K562 (cell line): ENCODE measurements around the gene MED29. TPM values are rescaled to one million over a fixed set of nuclear protein-coding genes. Genes with fewer than 3 reads are reported as not detected.
A peak's percentile ranks its signal among the peaks of the same experiment; 100 is the strongest.

Source experiments
- ATAC-seq: fragments of 200-7000 bp; cut with Tn5 transposase; 3 replicates; pipeline ENCODE4 v1.9.1; 2020; ENCODE audit warnings: moderate library complexity
- BruUV-seq: library from RNA; stranded (reverse); fragments of 400-500 nt; replicated peaks from 2 replicates; lab custom pipeline; 2021; lab: Mats Ljungman, UMichigan
- CTCF ChIA-PET: fragments of 300-600 bp; formaldehyde crosslinking; extraction: SDS; loops from one replicate; lab custom pipeline; 2021; ENCODE audit warnings: low intra/inter-chr PET ratio; lab: Yijun Ruan, JAX
- POLR2A ChIA-PET: fragments of 300-600, 350-650 bp; sonication (Branson Sonifier 250); formaldehyde crosslinking; extraction: SDS; loops from one replicate; lab custom pipeline; 2021; ENCODE audit warnings: antibody characterized with exemption, inconsistent platforms; lab: Yijun Ruan, JAX
- DNase-seq, 4 experiments: peaks; one replicate each; pipeline versions ENCODE4 v3.0.0 to v3.0.0-alpha.2; 2011 to 2018; ENCODE audit warnings: low spot score in 3 of 4, mixed read lengths in 3 of 4; ENCODE audit errors: extremely low read depth in 1 of 4
- FAIRE-seq: peaks from 2 replicates; lab custom pipeline; 2011; peaks lifted over from hg19 to GRCh38; lab: Jason Lieb, UNC
- H2AFZ ChIP-seq: 2 replicates; pipeline ENCODE4 v1.6.0; 2011; ENCODE audit warnings: low read depth, low read length, control low read depth, inconsistent platforms
- H3K27ac ChIP-seq: fragments of 200-600 bp; 3 replicates; pipeline ENCODE4 v1.8.0; 2011; ENCODE audit warnings: low read depth, mild to moderate bottlenecking, control low read depth, inconsistent platforms, low read length, moderate library complexity, mixed read lengths; ENCODE audit errors: extremely low read depth
- H3K27me3 ChIP-seq, 2 experiments: fragments of 300-600 bp in 1 of 2; 2 replicates in 1 of 2; 3 replicates in 1 of 2; pipeline versions ENCODE4 v1.6.0 to v1.8.0; 2011; ENCODE audit warnings: inconsistent platforms in 2 of 2, low read length in 2 of 2, mild to moderate bottlenecking in 1 of 2, mixed read lengths in 1 of 2, moderate library complexity in 1 of 2; ENCODE audit not compliant: control insufficient read depth in 2 of 2, insufficient read depth in 2 of 2
- H3K36me3 ChIP-seq: fragments of 300-600 bp; 3 replicates; pipeline ENCODE4 v1.8.0; 2011; ENCODE audit warnings: mild to moderate bottlenecking, low read length, inconsistent platforms; ENCODE audit not compliant: control insufficient read depth, insufficient read depth
- H3K4me1 ChIP-seq, 2 experiments: fragments of 200-600 bp in 1 of 2; replicated peaks in 1 of 2; 2 replicates in 1 of 2; 3 replicates in 1 of 2; pipeline versions ENCODE4 v1.5.1 to v1.8.0; 2011; ENCODE audit warnings: inconsistent platforms in 2 of 2, low read length in 2 of 2, mild to moderate bottlenecking in 1 of 2, mixed read lengths in 1 of 2, moderate library complexity in 1 of 2; ENCODE audit not compliant: control insufficient read depth in 2 of 2, insufficient read depth in 2 of 2
- H3K4me2 ChIP-seq: 2 replicates; pipeline ENCODE4 v1.6.1; 2011; ENCODE audit warnings: low read length, control low read depth, inconsistent platforms, mixed read lengths; ENCODE audit not compliant: insufficient read depth
- H3K4me3 ChIP-seq: fragments of 200-600 bp; sonication (generic), shearing (Covaris generic); 2 replicates; pipeline ENCODE4 v1.5.1; 2016; ENCODE audit warnings: control low read depth, inconsistent platforms
- H3K79me2 ChIP-seq: fragments of 200-600 bp; 3 replicates; pipeline ENCODE4 v1.8.0; 2011; ENCODE audit warnings: low read length, inconsistent platforms; ENCODE audit not compliant: control insufficient read depth, insufficient read depth
- H3K9ac ChIP-seq, 2 experiments: 2 replicates each; pipeline versions ENCODE4 v1.6.0 to v1.6.1; 2011; ENCODE audit warnings: low read depth in 2 of 2, low read length in 2 of 2, control low read depth in 1 of 2, inconsistent platforms in 1 of 2, mild to moderate bottlenecking in 1 of 2, mixed read lengths in 1 of 2; ENCODE audit not compliant: insufficient read depth in 1 of 2
- H3K9me1 ChIP-seq: one replicate; pipeline ENCODE4 v1.6.0; 2011; ENCODE audit warnings: inconsistent platforms, mild to moderate bottlenecking, low read length, moderate library complexity; ENCODE audit not compliant: control insufficient read depth, insufficient read depth
- H3K9me3 ChIP-seq: replicated peaks from 2 replicates; pipeline ENCODE4 v1.5.1; 2011; ENCODE audit warnings: low read depth, low read length, inconsistent platforms; ENCODE audit not compliant: control insufficient read depth, insufficient read depth
- H4K20me1 ChIP-seq: replicated peaks from 2 replicates; pipeline ENCODE4 v1.6.1; 2011; ENCODE audit warnings: low read length, inconsistent platforms, mixed read lengths; ENCODE audit not compliant: control insufficient read depth, insufficient read depth
- ARNT ChIP-seq, 2 experiments: fragments of 450-650 bp; IDR thresholded peaks; 2 replicates each; pipeline ENCODE4 v1.6.1; 2016; ENCODE audit warnings: mild to moderate bottlenecking in 1 of 2
- KAT7 ChIP-seq: sonication (generic); formaldehyde crosslinking; IDR thresholded peaks from 2 replicates; pipeline ENCODE4 v1.8.0; 2022; ENCODE audit warnings: missing genetic modification reagents, mild to moderate bottlenecking, borderline replicate concordance
- KLF16 ChIP-seq: IDR thresholded peaks from 2 replicates; pipeline ENCODE4 v1.6.1; 2016; ENCODE audit warnings: antibody characterized with exemption
- MBD2 ChIP-seq: sonication (generic); IDR thresholded peaks from 2 replicates; pipeline ENCODE4 v1.6.1; 2016; ENCODE audit warnings: low read depth, borderline replicate concordance
- MIER1 ChIP-seq: fragments of 450-650 bp; IDR thresholded peaks from 2 replicates; pipeline ENCODE4 v1.6.1; 2016; ENCODE audit warnings: antibody characterized with exemption, mild to moderate bottlenecking, low read depth
- NCOR1 ChIP-seq: fragments of 450-650 bp; IDR thresholded peaks from 2 replicates; pipeline ENCODE4 v1.6.1; 2016; ENCODE audit warnings: mild to moderate bottlenecking, moderate library complexity
- PHTF2 ChIP-seq: fragments of 250-450 bp; sonication (Bioruptor Pico); IDR thresholded peaks from 2 replicates; pipeline ENCODE4 v1.5.0; 2021; ENCODE audit warnings: mild to moderate bottlenecking
- RFX5 ChIP-seq: IDR thresholded peaks from 2 replicates; pipeline ENCODE4 v1.6.1; 2011; ENCODE audit warnings: low read depth, mild to moderate bottlenecking, improper control_type of control experiment, low read length
- SMAD4 ChIP-seq: fragments of 250-450 bp; sonication (Bioruptor Pico); conservative IDR thresholded peaks from 2 replicates; pipeline ENCODE4 v1.8.0; 2021; ENCODE audit warnings: inconsistent platforms, mild to moderate bottlenecking, moderate library complexity
- TAL1 ChIP-seq: fragments of 450-650 bp; IDR thresholded peaks from 2 replicates; pipeline ENCODE4 v1.6.1; 2016; ENCODE audit warnings: mild to moderate bottlenecking
- ZNF431 ChIP-seq: sonication (generic); formaldehyde crosslinking; IDR thresholded peaks from 2 replicates; pipeline ENCODE4 v1.8.0; 2022; ENCODE audit warnings: mild to moderate bottlenecking, missing genetic modification reagents
- ZNF830 ChIP-seq: fragments of 250-450 bp; sonication (Bioruptor Pico); IDR thresholded peaks from 2 replicates; pipeline ENCODE4 v1.5.0; 2021; ENCODE audit warnings: mild to moderate bottlenecking
- WGBS: fragments of 100-300 bp; shearing (Covaris generic); methylation state at CpG from one replicate; pipeline ENCODE4 v1.1.6; 2016; ENCODE audit warnings: low coverage, mixed read lengths; ENCODE audit not compliant: insufficient coverage; ENCODE audit errors: missing lambda C conversion rate; 5-methylcytosine and 5-hydroxymethylcytosine counted together
- in situ Hi-C: fragments of 300-500 bp; cut with MboI; formaldehyde crosslinking; loops from 4 replicates; pipeline ENCODE4 v1.15.0; 2018; ENCODE audit warnings: inconsistent platforms, mixed read lengths
- intact Hi-C: fragments of 100-400 bp; cut with micrococcal nuclease; formaldehyde crosslinking; loops from 2 replicates; pipeline ENCODE4 v1.14.2; 2022
- polyA plus RNA-seq, 8 experiments: library from polyadenylated mRNA; depleted of rRNA in 4 of 8; stranded (reverse) in 5 of 8; unstranded in 3 of 8; fragments of >200 nt; fragmentation: Nextera tagmentation in 2 of 8; fragmentation: Illumina TruSeq in 1 of 8; extraction: Ambion mirVana in 2 of 8; extraction: Trizol in 1 of 8; gene quantifications; 2 replicates each; pipeline versions ENCODE4 v1.2.1 to v1.2.3, GENCODE V29; 2011 to 2014; ENCODE audit warnings: inconsistent platforms in 1 of 8, missing spikeins in 1 of 8
- total RNA-seq, 7 experiments: library from RNA; depleted of rRNA in 6 of 7; stranded (reverse); fragments of >200 nt in 6 of 7; fragmentation: Illumina TruSeq in 2 of 7; extraction: Trizol in 2 of 7; gene quantifications; 2 replicates each; pipeline versions ENCODE4 v1.2.1 to v1.2.3, GENCODE V29; 2011 to 2021; ENCODE audit warnings: low replicate concordance in 1 of 7
- TF ChIP-seq, protein P1 (sequence below), 2 experiments: fragments of 450-650 bp; conservative IDR thresholded peaks; 2 replicates each; pipeline ENCODE4 v1.6.1; 2017; ENCODE audit warnings: mild to moderate bottlenecking in 2 of 2, moderate library complexity in 2 of 2
- TF ChIP-seq, protein P2 (sequence below): fragments of 150-350 bp; conservative IDR thresholded peaks from 2 replicates; pipeline ENCODE4 v1.6.1; 2014; ENCODE audit warnings: low read length
- TF ChIP-seq, protein P3 (sequence below): IDR thresholded peaks from 2 replicates; pipeline ENCODE4 v1.6.1; 2012; ENCODE audit warnings: low read depth, low read length, improper control_type of control experiment, borderline replicate concordance
- TF ChIP-seq, protein P4 (sequence below): fragments of 200-800 bp; sonication (Bioruptor generic); IDR thresholded peaks from 2 replicates; pipeline ENCODE4 v1.6.1; 2017; ENCODE audit warnings: missing genetic modification characterization, missing compliant biosample characterization

The MED29 gene
- total and polyA plus RNA-seq, 9 of the 15 experiments (the other 6 are each of a cell fraction or from before 2014, with no cell fraction given): 1.8 to 22.6 (median 12.4) TPM

DNA sequence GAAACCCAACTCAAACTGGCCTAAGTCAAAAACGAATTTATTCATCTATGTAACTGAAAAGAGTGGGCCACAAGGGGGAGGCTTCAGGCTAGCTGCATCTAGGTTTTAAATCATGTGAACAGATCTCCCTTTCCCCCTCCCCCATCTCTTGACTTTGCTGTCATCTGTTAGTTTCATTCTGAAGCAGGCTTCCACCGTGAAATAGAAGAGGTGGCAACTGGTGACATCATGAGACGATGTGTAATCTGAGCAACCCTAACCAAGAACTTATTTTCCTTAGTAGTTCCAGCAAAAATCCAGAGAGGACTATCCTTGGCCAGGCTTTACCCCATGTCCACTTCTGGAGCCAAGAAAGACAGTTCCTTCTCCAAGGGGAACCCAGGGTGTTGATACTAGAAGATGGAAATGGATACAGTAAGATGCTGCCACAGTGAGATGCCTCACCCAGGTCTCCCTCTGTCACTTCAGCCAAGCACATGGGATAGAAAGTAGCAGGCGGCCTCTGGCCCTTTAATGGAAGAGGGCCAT, 39.6 kb upstream of the MED29 start:
- H3K9me3 ChIP-seq: no peaks in the 10 kb centered on the region
- no peak overlapping the region; a peak in 1 of 4 replicates for H3K9ac ChIP-seq
- H3K4me3 ChIP-seq: no peak overlapping the region
- peaks cover 86% of the 10 kb centered on the region for H3K36me3 ChIP-seq
- no peak overlapping the region for H2AFZ ChIP-seq
- H4K20me1 ChIP-seq: peaks cover 29% of the 10 kb centered on the region
- H3K9me1 ChIP-seq: peaks cover 6% of the 10 kb centered on the region
- peaks cover 65% of the 10 kb centered on the region for H3K79me2 ChIP-seq
- peak; percentile 72 for ATAC-seq
- peaks cover 25 to 65% of the 10 kb centered on the region in 2 experiments for H3K4me1 ChIP-seq
- peak overlapping the region; percentile 34; the same call in 1 of the 2 replicates for H3K4me2 ChIP-seq
- H3K27ac ChIP-seq: peak overlapping the region; percentile 48
- intact Hi-C loops: no loop called here
- DNase-seq: peak in 3 of 4 experiments; percentile 38 to 70 (median 57)
- in situ Hi-C loops: no loop called here
- FAIRE-seq: peak; percentile 46
- ChIA-PET CTCF (interaction anchor here (1.3 kb wide), 1 partner anchor 59 kb away, joined by 3 read pairs; no protein-coding TSS in a partner anchor), POLR2A (interaction anchor here (0.8 kb wide), 1 partner anchor 9 kb away, joined by 3 read pairs; no protein-coding TSS in a partner anchor)
- 23% methylated on average over 4 of the region's 4 CpGs for WGBS
- no TSS peak for BruUV-seq
- H3K27me3 ChIP-seq: no peaks in the 10 kb centered on the region
- no peak for TF ChIP-seq MBD2
- no peak for TF ChIP-seq MIER1
- TF ChIP-seq SMAD4 (CRISPR knock-in tag): no peak
- peak in 1 of 2 experiments; percentile 55; a peak in 1 of 4 replicates for TF ChIP-seq ARNT (IDR thresholded peaks at IDR 0.05)
- TF ChIP-seq TAL1: no peak
- TF ChIP-seq, protein P1, sequence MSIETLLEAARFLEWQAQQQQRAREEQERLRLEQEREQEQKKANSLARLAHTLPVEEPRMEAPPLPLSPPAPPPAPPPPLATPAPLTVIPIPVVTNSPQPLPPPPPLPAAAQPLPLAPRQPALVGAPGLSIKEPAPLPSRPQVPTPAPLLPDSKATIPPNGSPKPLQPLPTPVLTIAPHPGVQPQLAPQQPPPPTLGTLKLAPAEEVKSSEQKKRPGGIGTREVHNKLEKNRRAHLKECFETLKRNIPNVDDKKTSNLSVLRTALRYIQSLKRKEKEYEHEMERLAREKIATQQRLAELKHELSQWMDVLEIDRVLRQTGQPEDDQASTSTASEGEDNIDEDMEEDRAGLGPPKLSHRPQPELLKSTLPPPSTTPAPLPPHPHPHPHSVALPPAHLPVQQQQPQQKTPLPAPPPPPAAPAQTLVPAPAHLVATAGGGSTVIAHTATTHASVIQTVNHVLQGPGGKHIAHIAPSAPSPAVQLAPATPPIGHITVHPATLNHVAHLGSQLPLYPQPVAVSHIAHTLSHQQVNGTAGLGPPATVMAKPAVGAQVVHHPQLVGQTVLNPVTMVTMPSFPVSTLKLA (conservative IDR thresholded peaks at IDR 0.05): peak in 1 of 2 experiments; percentile 25; a peak in 1 of 4 replicates
- TF ChIP-seq ZNF830 (CRISPR knock-in tag): no peak
- TF ChIP-seq KLF16: no peak
- no peak for TF ChIP-seq KAT7 (CRISPR knock-in tag)
- no peak for TF ChIP-seq ZNF431
- TF ChIP-seq RFX5: peak; percentile 85
- 0 out of 2 replicates have a peak, but pooled peaks have one; percentile 8 for TF ChIP-seq NCOR1
- TF ChIP-seq, protein P2, sequence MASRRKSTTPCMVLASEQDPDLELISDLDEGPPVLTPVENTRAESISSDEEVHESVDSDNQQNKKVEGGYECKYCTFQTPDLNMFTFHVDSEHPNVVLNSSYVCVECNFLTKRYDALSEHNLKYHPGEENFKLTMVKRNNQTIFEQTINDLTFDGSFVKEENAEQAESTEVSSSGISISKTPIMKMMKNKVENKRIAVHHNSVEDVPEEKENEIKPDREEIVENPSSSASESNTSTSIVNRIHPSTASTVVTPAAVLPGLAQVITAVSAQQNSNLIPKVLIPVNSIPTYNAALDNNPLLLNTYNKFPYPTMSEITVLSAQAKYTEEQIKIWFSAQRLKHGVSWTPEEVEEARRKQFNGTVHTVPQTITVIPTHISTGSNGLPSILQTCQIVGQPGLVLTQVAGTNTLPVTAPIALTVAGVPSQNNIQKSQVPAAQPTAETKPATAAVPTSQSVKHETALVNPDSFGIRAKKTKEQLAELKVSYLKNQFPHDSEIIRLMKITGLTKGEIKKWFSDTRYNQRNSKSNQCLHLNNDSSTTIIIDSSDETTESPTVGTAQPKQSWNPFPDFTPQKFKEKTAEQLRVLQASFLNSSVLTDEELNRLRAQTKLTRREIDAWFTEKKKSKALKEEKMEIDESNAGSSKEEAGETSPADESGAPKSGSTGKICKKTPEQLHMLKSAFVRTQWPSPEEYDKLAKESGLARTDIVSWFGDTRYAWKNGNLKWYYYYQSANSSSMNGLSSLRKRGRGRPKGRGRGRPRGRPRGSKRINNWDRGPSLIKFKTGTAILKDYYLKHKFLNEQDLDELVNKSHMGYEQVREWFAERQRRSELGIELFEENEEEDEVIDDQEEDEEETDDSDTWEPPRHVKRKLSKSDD: no peak
- TF ChIP-seq, protein P3, sequence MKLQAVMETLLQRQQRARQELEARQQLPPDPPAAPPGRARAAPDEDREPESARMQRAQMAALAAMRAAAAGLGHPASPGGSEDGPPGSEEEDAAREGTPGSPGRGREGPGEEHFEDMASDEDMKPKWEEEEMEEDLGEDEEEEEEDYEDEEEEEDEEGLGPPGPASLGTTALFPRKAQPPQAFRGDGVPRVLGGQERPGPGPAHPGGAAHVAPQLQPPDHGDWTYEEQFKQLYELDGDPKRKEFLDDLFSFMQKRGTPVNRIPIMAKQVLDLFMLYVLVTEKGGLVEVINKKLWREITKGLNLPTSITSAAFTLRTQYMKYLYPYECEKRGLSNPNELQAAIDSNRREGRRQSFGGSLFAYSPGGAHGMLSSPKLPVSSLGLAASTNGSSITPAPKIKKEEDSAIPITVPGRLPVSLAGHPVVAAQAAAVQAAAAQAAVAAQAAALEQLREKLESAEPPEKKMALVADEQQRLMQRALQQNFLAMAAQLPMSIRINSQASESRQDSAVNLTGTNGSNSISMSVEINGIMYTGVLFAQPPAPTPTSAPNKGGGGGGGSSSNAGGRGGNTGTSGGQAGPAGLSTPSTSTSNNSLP: no peak
- TF ChIP-seq, protein P4, sequence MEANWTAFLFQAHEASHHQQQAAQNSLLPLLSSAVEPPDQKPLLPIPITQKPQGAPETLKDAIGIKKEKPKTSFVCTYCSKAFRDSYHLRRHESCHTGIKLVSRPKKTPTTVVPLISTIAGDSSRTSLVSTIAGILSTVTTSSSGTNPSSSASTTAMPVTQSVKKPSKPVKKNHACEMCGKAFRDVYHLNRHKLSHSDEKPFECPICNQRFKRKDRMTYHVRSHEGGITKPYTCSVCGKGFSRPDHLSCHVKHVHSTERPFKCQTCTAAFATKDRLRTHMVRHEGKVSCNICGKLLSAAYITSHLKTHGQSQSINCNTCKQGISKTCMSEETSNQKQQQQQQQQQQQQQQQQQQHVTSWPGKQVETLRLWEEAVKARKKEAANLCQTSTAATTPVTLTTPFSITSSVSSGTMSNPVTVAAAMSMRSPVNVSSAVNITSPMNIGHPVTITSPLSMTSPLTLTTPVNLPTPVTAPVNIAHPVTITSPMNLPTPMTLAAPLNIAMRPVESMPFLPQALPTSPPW (CRISPR knock-in tag): peak; percentile 53
- TF ChIP-seq PHTF2 (CRISPR knock-in tag): no peak
